Heart right ventricle (tissue), 16 donors: ENCODE data around the gene ATP11B. TPM values are rescaled to one million over a fixed set of nuclear protein-coding genes. Genes with fewer than 3 reads are reported as not detected.

Source experiments
- ATAC-seq, 8 donors: fragments of 200-7000 bp; cut with Tn5 transposase; one replicate each; pipeline ENCODE4 v1.9.1; 2020; ENCODE audit warnings: mild to moderate bottlenecking in 8 of 8, moderate library complexity in 8 of 8, moderate number of reproducible peaks in 1 of 8
- DNase-seq, 2 donors: peaks; one replicate each; pipeline ENCODE4 v3.0.0-alpha.2; 2020
- H3K27ac ChIP-seq, 10 donors: fragments of 200-600 bp; sonication (generic) in 2 of 10; one replicate each; pipeline versions ENCODE4 v1.5.0 to v1.8.0; 2020 to 2022; ENCODE audit warnings: mild to moderate bottlenecking in 3 of 10
- H3K27me3 ChIP-seq, 7 donors: fragments of 200-600 bp; one replicate each; pipeline ENCODE4 v1.8.0; 2021 to 2022; ENCODE audit warnings: mild to moderate bottlenecking in 2 of 7
- H3K36me3 ChIP-seq, 9 donors: fragments of 200-600 bp; sonication (generic) in 1 of 9; one replicate each; pipeline versions ENCODE4 v1.5.0 to v1.8.0; 2020 to 2022; ENCODE audit warnings: mild to moderate bottlenecking in 2 of 9
- H3K4me1 ChIP-seq, 9 donors: fragments of 200-600 bp; sonication (generic) in 1 of 9; one replicate each; pipeline versions ENCODE4 v1.5.0 to v1.8.0; 2020 to 2022; ENCODE audit warnings: mild to moderate bottlenecking in 4 of 9
- H3K4me3 ChIP-seq, 10 donors: fragments of 200-600 bp; sonication (generic) in 2 of 10; one replicate each; pipeline versions ENCODE4 v1.5.0 to v1.8.0; 2020 to 2022; ENCODE audit warnings: mild to moderate bottlenecking in 7 of 10, moderate library complexity in 2 of 10
- H3K9me3 ChIP-seq, 11 donors: fragments of 200-600 bp in 10 of 11; sonication (generic) in 2 of 11; one replicate each; pipeline versions ENCODE4 v1.5.0 to v1.8.0; 2013 to 2022; ENCODE audit warnings: mild to moderate bottlenecking in 2 of 11, control low read depth in 1 of 11, moderate library complexity in 1 of 11
- WGBS, 2 donors: extraction: QIAGEN DNeasy Blood & Tissue Kit; methylation state at CpG; one replicate each; pipeline ENCODE4 v1.1.7; 2013; ENCODE audit warnings: inconsistent platforms in 1 of 2; 5-methylcytosine and 5-hydroxymethylcytosine counted together
- intact Hi-C, 10 donors: fragments of 100-400 bp; cut with DNase I; formaldehyde crosslinking; loops; one replicate each; pipeline versions ENCODE4 v1.11.1 to v1.14.2; 2022
- polyA plus RNA-seq, 2 donors: library from polyadenylated mRNA; stranded (reverse); fragments of 200-250 nt; gene quantifications; one replicate each; pipeline ENCODE4 v1.2.3, GENCODE V29; 2013
- total RNA-seq, 10 donors: library from RNA; stranded (reverse); fragmentation: NEBNext Ultra II Directional in 3 of 10; extraction: Animal tissue kit (Norgen Biotek cat#: 25700) in 3 of 10; gene quantifications; one replicate each; pipeline versions ENCODE4 v1.2.1 to v1.2.4, GENCODE V29; 2021 to 2023
- TF ChIP-seq, protein P1 (sequence below), 9 donors: fragments of 200-600 bp; sonication (generic) in 2 of 9; IDR thresholded peaks; one replicate each; pipeline versions ENCODE4 v1.5.0 to v1.8.0; 2021 to 2022; ENCODE audit warnings: antibody characterized with exemption in 9 of 9, mild to moderate bottlenecking in 5 of 9, moderate library complexity in 1 of 9
- donor health status: Arrhythmogenic right ventricular cardiomyopathy.
- donor health status: ischemic (EF 13 %, LVEDD 7.1; RV severe dilation, severe dysfunction).
- donor health status: healthy with polysubstance abuse.
- donor health status: DM: no; HTN: yes; CAD: no.
- donor health status: DM: no; HTN: no; CAD: no.
- donor health status: ischemic (EF 25% LVEDD 6.9; RV normal size, moderate dysfunction).
- donor health status: ischemic (EF 25% LVEDD 5.7; RV mildly dilated, moderate dysfunction).
- donor health status: healthy.
- donor health status: DM: yes; HTN: yes; CAD: no.
- donor health status: Ischemic cardiomyopathy.
- donor health status: ischemic (EF 35%, LVEDD 5.7; RV mildly dilated, moderate dysfunction).
- donor health status: nonischemic (EF 11% LVEDD 7.7; RV severe dilation, severe dysfunction).
- donor health status: DM: yes; HTN: yes; CAD: no.
- donor health status: PGD.
- donor health status: ischemic (EF 29% LVEDD 5.4; RV normal size, mild dysfunction).
- donor health status: nonischemic (EF 23%, LVEDD 6.1; RV moderate dilation, normal function).

The ATP11B gene
- total and polyA plus RNA-seq, 12 donors = 5.3 to 47.8 (median 36.8) TPM

DNA sequence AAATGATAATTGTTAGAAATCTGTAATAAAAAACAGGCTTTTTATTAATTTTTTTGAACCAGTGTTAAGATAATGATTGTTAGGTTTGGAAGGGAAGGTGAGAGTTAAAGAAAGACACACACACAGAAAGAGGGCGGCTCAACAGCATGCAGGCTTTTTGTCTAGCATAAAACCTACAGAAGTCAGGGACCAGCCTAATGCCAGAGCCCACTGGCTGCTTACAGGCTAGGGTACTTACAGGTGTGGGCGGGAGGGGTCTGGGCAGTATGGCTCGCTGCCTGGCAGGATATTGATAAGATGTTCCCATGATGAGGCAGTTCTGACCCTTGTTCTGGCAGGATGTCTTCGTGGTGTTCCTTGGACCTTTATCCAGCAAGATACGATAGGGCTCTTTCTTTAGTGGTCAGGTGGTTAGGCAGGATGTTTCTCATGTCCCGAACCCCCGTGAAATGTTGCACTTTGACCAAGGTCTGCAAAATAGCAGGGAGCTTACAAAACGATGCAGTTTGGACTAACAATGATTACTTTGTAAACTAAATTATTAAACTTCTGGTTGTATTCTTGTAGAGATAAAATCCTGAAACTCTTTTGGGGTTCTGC is 102.3 kb downstream of the ATP11B start:
- H3K27me3 ChIP-seq = no peaks in the 10 kb centered on the region
- no peak overlapping the region for H3K4me3 ChIP-seq
- 46 to 57% methylated on average over 8 of the region's 8 CpGs for WGBS, 2 donors
- H3K27ac ChIP-seq = no peak overlapping the region
- H3K36me3 ChIP-seq = peaks cover 0 to 91% (median 20%) of the 10 kb centered on the region in 9 donors
- H3K9me3 ChIP-seq = no peaks in the 10 kb centered on the region
- peaks cover 0 to 12% (median 0%) of the 10 kb centered on the region in 9 donors for H3K4me1 ChIP-seq
- DNase-seq (no peak), ATAC-seq (peak in 2 of 8 donors; percentile 31 to 47)
- TF ChIP-seq, protein P1, sequence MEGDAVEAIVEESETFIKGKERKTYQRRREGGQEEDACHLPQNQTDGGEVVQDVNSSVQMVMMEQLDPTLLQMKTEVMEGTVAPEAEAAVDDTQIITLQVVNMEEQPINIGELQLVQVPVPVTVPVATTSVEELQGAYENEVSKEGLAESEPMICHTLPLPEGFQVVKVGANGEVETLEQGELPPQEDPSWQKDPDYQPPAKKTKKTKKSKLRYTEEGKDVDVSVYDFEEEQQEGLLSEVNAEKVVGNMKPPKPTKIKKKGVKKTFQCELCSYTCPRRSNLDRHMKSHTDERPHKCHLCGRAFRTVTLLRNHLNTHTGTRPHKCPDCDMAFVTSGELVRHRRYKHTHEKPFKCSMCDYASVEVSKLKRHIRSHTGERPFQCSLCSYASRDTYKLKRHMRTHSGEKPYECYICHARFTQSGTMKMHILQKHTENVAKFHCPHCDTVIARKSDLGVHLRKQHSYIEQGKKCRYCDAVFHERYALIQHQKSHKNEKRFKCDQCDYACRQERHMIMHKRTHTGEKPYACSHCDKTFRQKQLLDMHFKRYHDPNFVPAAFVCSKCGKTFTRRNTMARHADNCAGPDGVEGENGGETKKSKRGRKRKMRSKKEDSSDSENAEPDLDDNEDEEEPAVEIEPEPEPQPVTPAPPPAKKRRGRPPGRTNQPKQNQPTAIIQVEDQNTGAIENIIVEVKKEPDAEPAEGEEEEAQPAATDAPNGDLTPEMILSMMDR (IDR thresholded peaks at IDR 0.05) = no peak
- intact Hi-C loops = no loop called here

DNA sequence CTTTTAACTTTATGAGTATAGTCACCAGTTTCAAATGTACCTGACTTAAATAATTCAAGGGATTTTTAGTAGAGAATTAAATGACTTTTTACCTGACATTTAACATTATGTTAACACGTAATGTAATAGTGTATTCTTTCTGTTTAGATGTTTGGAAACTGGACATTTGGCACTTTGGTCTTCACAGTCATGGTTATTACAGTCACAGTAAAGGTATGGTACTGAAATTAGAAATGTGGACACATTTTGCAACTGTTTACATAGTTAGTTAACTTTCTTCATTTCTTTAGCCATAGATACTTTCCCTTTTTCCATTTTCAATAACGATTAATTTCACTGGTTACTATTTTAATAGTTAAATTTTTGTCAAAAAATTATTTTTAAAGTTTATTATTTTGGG is 103.2 kb downstream of the ATP11B start:
- intact Hi-C loops = no loop called here
- ATAC-seq = no peak
- TF ChIP-seq, protein P1 (IDR thresholded peaks at IDR 0.05) = no peak
- no peak overlapping the region for H3K4me3 ChIP-seq
- H3K4me1 ChIP-seq = peaks cover 0 to 12% (median 0%) of the 10 kb centered on the region in 9 donors
- DNase-seq = no peak
- 96 to 97% methylated on average over 2 of the region's 2 CpGs for WGBS, 2 donors
- peaks cover 0 to 90% (median 16%) of the 10 kb centered on the region in 9 donors for H3K36me3 ChIP-seq
- no peaks in the 10 kb centered on the region for H3K9me3 ChIP-seq
- H3K27ac ChIP-seq = no peak overlapping the region
- no peaks in the 10 kb centered on the region for H3K27me3 ChIP-seq

DNA sequence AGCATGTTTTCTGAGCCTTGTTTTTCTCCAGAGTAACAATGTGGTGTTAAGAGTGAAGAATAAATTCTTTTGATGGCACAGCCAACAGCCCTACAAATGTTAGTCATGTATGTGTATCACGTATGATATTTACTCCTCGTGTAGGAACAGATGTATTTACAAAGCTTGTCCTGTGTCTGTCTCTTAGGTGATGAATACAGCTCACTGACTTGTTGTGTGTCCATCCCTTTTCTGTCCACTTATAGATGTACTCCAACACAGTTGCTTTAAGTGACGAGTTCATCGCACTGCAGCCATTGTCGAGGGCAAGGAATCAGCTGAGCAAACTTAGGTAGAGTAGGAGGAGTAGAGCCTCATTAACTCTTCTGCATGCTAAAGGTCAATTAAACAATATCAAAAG is 108.9 kb downstream of the ATP11B start:
- H3K9me3 ChIP-seq = no peaks in the 10 kb centered on the region
- WGBS, 2 donors = 83 to 84% methylated on average over 5 of the region's 5 CpGs
- no peaks in the 10 kb centered on the region for H3K4me1 ChIP-seq
- H3K4me3 ChIP-seq = no peak overlapping the region
- H3K27ac ChIP-seq = no peak overlapping the region
- TF ChIP-seq, protein P1 (IDR thresholded peaks at IDR 0.05) = no peak
- intact Hi-C loops = loop anchor here in 1 of 10 donors (10.0 kb wide), 1 partner anchor 483 kb away; no protein-coding TSS in a partner anchor
- no peaks in the 10 kb centered on the region for H3K27me3 ChIP-seq
- H3K36me3 ChIP-seq = peaks cover 0 to 100% (median 29%) of the 10 kb centered on the region in 9 donors
- DNase-seq = no peak
- ATAC-seq = no peak

DNA sequence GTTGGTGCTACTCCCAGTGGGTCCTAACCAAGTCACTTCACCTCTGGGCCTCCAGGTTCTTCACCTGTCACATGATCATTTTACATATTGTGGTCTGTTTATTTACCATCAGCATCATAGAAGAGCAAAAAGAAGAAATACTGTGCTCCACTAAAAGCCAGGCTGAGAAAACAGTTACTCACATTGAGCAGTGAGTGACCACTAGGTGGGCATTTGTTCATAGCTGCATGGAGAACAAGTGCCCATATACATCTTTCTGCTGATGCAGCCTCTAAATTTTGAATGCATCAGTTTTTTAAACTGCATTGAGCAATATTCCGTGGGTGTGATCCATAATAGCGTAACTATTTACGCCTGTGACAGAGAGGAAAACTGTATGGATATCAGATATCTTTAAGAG is 110.9 kb downstream of the ATP11B start:
- H3K9me3 ChIP-seq = no peaks in the 10 kb centered on the region
- DNase-seq = no peak
- H3K4me3 ChIP-seq = no peak overlapping the region
- intact Hi-C loops = loop anchor here in 1 of 10 donors (10.0 kb wide), 1 partner anchor 481 kb away; no protein-coding TSS in a partner anchor
- no peaks in the 10 kb centered on the region for H3K4me1 ChIP-seq
- 94 to 95% methylated on average over 3 of the region's 3 CpGs for WGBS, 2 donors
- TF ChIP-seq, protein P1 (IDR thresholded peaks at IDR 0.05) = no peak
- H3K27me3 ChIP-seq = no peaks in the 10 kb centered on the region
- no peak overlapping the region for H3K27ac ChIP-seq
- ATAC-seq = no peak
- peaks cover 0 to 96% (median 15%) of the 10 kb centered on the region in 9 donors for H3K36me3 ChIP-seq
